Gastroesophageal sphincter (tissue), 4 donors: Measurements from ENCODE around the gene LRRC3. TPM values are rescaled to one million over a fixed set of nuclear protein-coding genes. Genes with fewer than 3 reads are reported as not detected.

Experiments used
- ATAC-seq: fragments of 150-250 bp; one replicate; pipeline ENCODE4 v1.9.1; 2016; ENCODE audit warnings: mild to moderate bottlenecking, moderate library complexity
- H3K27ac ChIP-seq, 4 donors: fragments of 200-600 bp; sonication (generic) in 3 of 4; 1 replicate in 3 of 4; 2 replicates in 1 of 4; pipeline ENCODE4 v1.5.1; 2016 to 2019
- H3K27me3 ChIP-seq: fragments of 200-600 bp; sonication (generic); one replicate; pipeline ENCODE4 v1.5.1; 2019
- H3K36me3 ChIP-seq, 2 donors: fragments of 200-600 bp; sonication (generic); one replicate each; pipeline ENCODE4 v1.5.1; 2019; ENCODE audit warnings: control low read depth in 1 of 2
- H3K4me1 ChIP-seq, 3 donors: fragments of 200-600 bp; sonication (generic); 1 replicate in 2 of 3; 2 replicates in 1 of 3; pipeline ENCODE4 v1.5.1; 2016 to 2019; ENCODE audit warnings: control low read depth in 2 of 3
- H3K4me3 ChIP-seq, 2 donors: fragments of 200-600 bp; sonication (generic); one replicate each; pipeline ENCODE4 v1.5.1; 2019; ENCODE audit warnings: mild to moderate bottlenecking in 1 of 2, moderate library complexity in 1 of 2
- H3K9me3 ChIP-seq, 3 donors: fragments of 200-600 bp; sonication (generic); one replicate each; pipeline ENCODE4 v1.5.1; 2017 to 2019; ENCODE audit warnings: control low read depth in 2 of 3
- CTCF ChIP-seq, 4 experiments: fragments of 200-600 bp in 2 of 4; fragments of 450-650 bp in 2 of 4; sonication (generic) in 1 of 4; IDR thresholded peaks; one replicate each; pipeline ENCODE4 v1.5.1; 2017 to 2019; ENCODE audit warnings: antibody characterized with exemption in 4 of 4, mild to moderate bottlenecking in 2 of 4, moderate library complexity in 2 of 4
- EP300 ChIP-seq: sonication (generic); formaldehyde crosslinking; IDR thresholded peaks from one replicate; pipeline ENCODE4 v1.6.1; 2017; ENCODE audit warnings: antibody characterized with exemption, mild to moderate bottlenecking
- POLR2A ChIP-seq, 2 donors: fragments of 450-650 bp; IDR thresholded peaks; one replicate each; pipeline ENCODE4 v1.6.1; 2017; ENCODE audit warnings: antibody characterized with exemption in 2 of 2, mild to moderate bottlenecking in 2 of 2, moderate library complexity in 1 of 2
- POLR2AphosphoS5 ChIP-seq: sonication (generic); formaldehyde crosslinking; IDR thresholded peaks from one replicate; pipeline ENCODE4 v1.6.1; 2017; ENCODE audit warnings: antibody characterized with exemption
- WGBS, 2 donors: methylation state at CpG; one replicate each; pipeline ENCODE4 v1.1.5; 2018; ENCODE audit warnings: low coverage in 1 of 2; 5-methylcytosine and 5-hydroxymethylcytosine counted together
- total RNA-seq, 4 donors: library from RNA; depleted of rRNA; stranded (reverse); fragments of >200 nt; gene quantifications; one replicate each; pipeline ENCODE4 v1.1.0, GENCODE V29; 2016

The LRRC3 gene
- total RNA-seq, 4 donors from 2014 or later: 2.7 to 8.3 (median 6.7) TPM

- no peaks in the 10 kb centered on the region for H3K4me1 ChIP-seq
- H3K27me3 ChIP-seq: peaks cover 36% of the 10 kb centered on the region
- TF ChIP-seq CTCF (IDR thresholded peaks at IDR 0.05) (no peak), POLR2AphosphoS5 (no peak), POLR2A (IDR thresholded peaks at IDR 0.05) (no peak)
- no peak overlapping the region for H3K27ac ChIP-seq
- H3K36me3 ChIP-seq: no peaks in the 10 kb centered on the region
- H3K9me3 ChIP-seq: no peaks in the 10 kb centered on the region
- no peak overlapping the region for H3K4me3 ChIP-seq
- ATAC-seq: no peak
- 65 to 75% methylated on average over 14 to 26 of the region's 28 CpGs for WGBS, 2 donors
Observed at GRCh38 chr21:44483288-44484237, 28.3 kb downstream of the LRRC3 start.

- no peak for ATAC-seq
- Histone ChIP-seq H3K27ac (no peak overlapping the region), H3K4me1 (no peaks in the 10 kb centered on the region), H3K4me3 (no peak overlapping the region), H3K27me3 (peaks cover 36% of the 10 kb centered on the region), H3K36me3 (no peaks in the 10 kb centered on the region), H3K9me3 (no peaks in the 10 kb centered on the region)
- WGBS, 2 donors: 83% methylated on average over 4 to 5 of the region's 43 CpGs
- no peak for TF ChIP-seq EP300
- TF ChIP-seq CTCF (IDR thresholded peaks at IDR 0.05): no peak
- TF ChIP-seq POLR2AphosphoS5: no peak
- no peak for TF ChIP-seq POLR2A (IDR thresholded peaks at IDR 0.05)
Observed at GRCh38 chr21:44484498-44485253, 29.4 kb downstream of the LRRC3 start.

- Histone ChIP-seq H3K4me1 (no peaks in the 10 kb centered on the region), H3K36me3 (no peaks in the 10 kb centered on the region), H3K4me3 (peak overlapping the region in 1 of 2 donors; percentile 30), H3K9me3 (no peaks in the 10 kb centered on the region), H3K27me3 (peaks cover 36% of the 10 kb centered on the region), H3K27ac (peak overlapping the region in 1 of 4 donors; percentile 61)
- TF ChIP-seq EP300 (no peak), CTCF (IDR thresholded peaks at IDR 0.05) (peak in 1 of 4 experiments; percentile 52)
- ATAC-seq: peak; percentile 75
- WGBS, 2 donors: 55 to 68% methylated on average over 13 to 17 of the region's 25 CpGs
Observed at GRCh38 chr21:44485254-44485793, 30.0 kb downstream of the LRRC3 start.

- Histone ChIP-seq H3K36me3 (no peaks in the 10 kb centered on the region), H3K27me3 (peaks cover 33% of the 10 kb centered on the region), H3K9me3 (no peaks in the 10 kb centered on the region), H3K27ac (peak overlapping the region in 1 of 4 donors; percentile 61), H3K4me1 (no peaks in the 10 kb centered on the region), H3K4me3 (peak overlapping the region in 1 of 2 donors; percentile 30)
- TF ChIP-seq EP300 (no peak), POLR2A (IDR thresholded peaks at IDR 0.05) (no peak), CTCF (IDR thresholded peaks at IDR 0.05) (no peak), POLR2AphosphoS5 (no peak)
- ATAC-seq: peak; percentile 19
- WGBS, 2 donors: 75 to 96% methylated on average over 4 to 5 of the region's 10 CpGs
Observed at GRCh38 chr21:44485796-44486195, 30.5 kb downstream of the LRRC3 start.
